GM21723 (cell line): ENCODE data around the gene SPIRE1.
"Not testable (repeated sequence)": the region's sequence is repeated elsewhere in the genome, so short reads cannot be mapped to it uniquely, and the experiment has no call there.

Source experiments
- ATAC-seq: cut with Tn5 transposase; IDR thresholded peaks from one replicate; pipeline ENCODE4 v1.9.1; 2021; ENCODE audit warnings: mild to moderate bottlenecking, moderate library complexity; ENCODE audit not compliant: unreplicated experiment

Gene SPIRE1

GRCh38 chr18:12647773-12648172 is 10.1 kb downstream of the SPIRE1 start:
- no peak for ATAC-seq

- ATAC-seq = no peak
Measured at GRCh38 chr18:12645751-12646203, 12.1 kb downstream of the SPIRE1 start.

GRCh38 chr18:12645254-12645653 is 12.7 kb downstream of the SPIRE1 start:
- ATAC-seq = no peak

GRCh38 chr18:12643756-12644155 is 14.2 kb downstream of the SPIRE1 start:
- not testable (repeated sequence) for ATAC-seq

- ATAC-seq = no peak
Measured at GRCh38 chr18:12640881-12641200, 17.1 kb downstream of the SPIRE1 start.

- no peak for ATAC-seq
Measured at GRCh38 chr18:12639990-12640880, 17.7 kb downstream of the SPIRE1 start.

GRCh38 chr18:12638644-12639124 is 19.2 kb downstream of the SPIRE1 start:
- no peak for ATAC-seq

GRCh38 chr18:12637901-12638643 is 19.8 kb downstream of the SPIRE1 start:
- ATAC-seq = no peak

- no peak for ATAC-seq
Measured at GRCh38 chr18:12637393-12637792, 20.5 kb downstream of the SPIRE1 start.

GRCh38 chr18:12631831-12632477 is 26.0 kb downstream of the SPIRE1 start:
- ATAC-seq = no peak

GRCh38 chr18:12630136-12630535 is 27.8 kb downstream of the SPIRE1 start:
- no peak for ATAC-seq

GRCh38 chr18:12628706-12629702 is 28.9 kb downstream of the SPIRE1 start:
- no peak for ATAC-seq

- ATAC-seq = not testable (repeated sequence)
Measured at GRCh38 chr18:12627199-12627598, 30.7 kb downstream of the SPIRE1 start.

- no peak for ATAC-seq
Measured at GRCh38 chr18:12625241-12625640, 32.7 kb downstream of the SPIRE1 start.

- no peak for ATAC-seq
Measured at GRCh38 chr18:12621742-12622306, 36.1 kb downstream of the SPIRE1 start.

GRCh38 chr18:12615748-12616147 is 42.2 kb downstream of the SPIRE1 start:
- ATAC-seq = no peak

GRCh38 chr18:12608301-12608700 is 49.6 kb downstream of the SPIRE1 start:
- no peak for ATAC-seq

- ATAC-seq = no peak
Measured at GRCh38 chr18:12606592-12607315, 51.2 kb downstream of the SPIRE1 start.

- ATAC-seq = no peak
Measured at GRCh38 chr18:12604445-12605007, 53.4 kb downstream of the SPIRE1 start.
